Parietal lobe (tissue), 1 donor: Measurements from ENCODE around the gene STYK1. TPM values are rescaled to one million over a fixed set of nuclear protein-coding genes. Genes with fewer than 3 reads are reported as not detected.

ENCODE experiments used
- total RNA-seq: library from RNA; depleted of rRNA; stranded (reverse); fragments of >200 nt; gene quantifications from one replicate; pipeline ENCODE4 v1.2.3, GENCODE V29; 2014

STYK1 gene, protein sequence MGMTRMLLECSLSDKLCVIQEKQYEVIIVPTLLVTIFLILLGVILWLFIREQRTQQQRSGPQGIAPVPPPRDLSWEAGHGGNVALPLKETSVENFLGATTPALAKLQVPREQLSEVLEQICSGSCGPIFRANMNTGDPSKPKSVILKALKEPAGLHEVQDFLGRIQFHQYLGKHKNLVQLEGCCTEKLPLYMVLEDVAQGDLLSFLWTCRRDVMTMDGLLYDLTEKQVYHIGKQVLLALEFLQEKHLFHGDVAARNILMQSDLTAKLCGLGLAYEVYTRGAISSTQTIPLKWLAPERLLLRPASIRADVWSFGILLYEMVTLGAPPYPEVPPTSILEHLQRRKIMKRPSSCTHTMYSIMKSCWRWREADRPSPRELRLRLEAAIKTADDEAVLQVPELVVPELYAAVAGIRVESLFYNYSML
- total RNA-seq: 4.7 TPM

DNA sequence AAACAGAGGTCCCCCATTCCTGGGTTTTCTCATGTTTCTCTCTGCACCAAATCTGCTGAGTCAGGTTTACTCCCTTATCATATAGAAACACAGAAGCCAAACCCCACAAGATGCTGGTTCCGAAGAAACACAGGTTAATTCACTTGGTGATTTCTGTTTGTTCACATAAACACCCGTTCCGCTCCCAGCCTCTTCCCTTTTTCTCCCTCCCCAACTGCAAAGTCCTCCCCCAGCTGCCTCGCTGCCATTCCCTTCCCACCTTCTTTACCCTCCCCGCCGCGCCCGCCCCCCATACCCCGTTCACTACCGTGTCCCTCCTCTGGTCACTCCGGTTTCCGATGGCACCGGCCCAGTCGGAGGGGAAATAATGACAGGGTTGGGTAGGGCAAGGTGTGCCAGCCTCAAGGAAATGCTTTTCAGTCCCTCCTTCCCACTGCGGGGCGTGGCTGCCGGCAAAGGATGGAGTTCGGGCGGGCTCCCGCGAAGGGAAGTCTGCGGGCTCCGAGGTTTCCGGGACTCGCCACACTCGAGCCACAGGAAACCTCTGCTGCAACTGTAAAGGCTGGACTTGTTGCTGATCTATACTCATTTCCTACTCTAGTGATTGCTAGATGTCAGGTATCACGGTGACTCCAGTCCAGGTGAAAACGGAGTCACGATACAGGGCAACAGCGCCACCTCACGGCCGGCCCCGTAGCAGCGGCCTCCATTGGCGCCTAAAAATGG, at the start of gene STYK1:
Gene STYK1 (minus strand): TSS at position 394 of the 726 bp plus-strand sequence. CDS start 39,434 bp downstream, outside the sequence.

DNA sequence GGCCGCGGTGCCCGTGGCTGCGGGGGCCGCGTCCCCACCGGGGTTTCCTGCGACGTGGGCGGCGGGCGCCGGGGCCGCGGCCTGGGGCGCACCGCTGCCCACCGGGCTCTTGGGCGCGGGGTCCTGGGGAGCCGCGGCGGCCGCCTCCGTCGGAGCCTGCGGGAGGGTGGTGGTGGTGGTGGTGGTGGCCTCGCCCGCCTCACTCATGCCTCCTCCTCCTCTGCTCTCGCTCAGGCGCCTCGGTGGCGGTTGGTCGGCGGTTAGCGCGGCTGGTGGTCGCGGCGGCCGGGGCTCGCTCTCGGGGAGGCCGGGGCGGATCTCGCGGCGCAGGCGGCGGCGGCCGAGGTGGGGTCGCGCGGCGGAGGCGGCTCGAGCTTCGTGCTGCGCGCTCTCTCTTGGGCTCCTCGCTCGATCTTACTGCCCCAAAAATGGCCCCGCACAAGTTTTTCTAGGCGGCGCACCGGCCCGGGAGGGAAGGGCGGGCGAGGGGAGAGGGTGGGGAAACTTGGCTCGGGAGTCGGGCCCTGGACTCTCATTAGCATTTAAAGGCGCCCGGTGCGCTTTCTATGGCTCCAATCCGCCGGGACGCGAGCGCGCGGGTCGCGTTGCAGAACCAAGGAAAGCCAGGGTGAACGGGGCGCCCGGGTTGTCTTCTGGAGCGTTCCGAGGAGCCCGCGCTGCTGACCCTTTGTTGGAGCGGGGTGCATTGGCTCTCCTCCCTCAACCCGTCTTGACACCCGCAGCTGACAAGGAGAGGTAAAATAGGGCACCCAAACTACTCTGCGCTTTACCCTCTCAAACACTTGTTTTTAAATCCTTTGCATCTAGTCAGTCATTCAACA, 49.3 kb upstream of the STYK1 start, which contains the start of gene YBX3:
Gene YBX3 (minus strand): TSS at position 419 of the 842 bp plus-strand sequence. CDS start 212 bp downstream, at position 207.

DNA sequence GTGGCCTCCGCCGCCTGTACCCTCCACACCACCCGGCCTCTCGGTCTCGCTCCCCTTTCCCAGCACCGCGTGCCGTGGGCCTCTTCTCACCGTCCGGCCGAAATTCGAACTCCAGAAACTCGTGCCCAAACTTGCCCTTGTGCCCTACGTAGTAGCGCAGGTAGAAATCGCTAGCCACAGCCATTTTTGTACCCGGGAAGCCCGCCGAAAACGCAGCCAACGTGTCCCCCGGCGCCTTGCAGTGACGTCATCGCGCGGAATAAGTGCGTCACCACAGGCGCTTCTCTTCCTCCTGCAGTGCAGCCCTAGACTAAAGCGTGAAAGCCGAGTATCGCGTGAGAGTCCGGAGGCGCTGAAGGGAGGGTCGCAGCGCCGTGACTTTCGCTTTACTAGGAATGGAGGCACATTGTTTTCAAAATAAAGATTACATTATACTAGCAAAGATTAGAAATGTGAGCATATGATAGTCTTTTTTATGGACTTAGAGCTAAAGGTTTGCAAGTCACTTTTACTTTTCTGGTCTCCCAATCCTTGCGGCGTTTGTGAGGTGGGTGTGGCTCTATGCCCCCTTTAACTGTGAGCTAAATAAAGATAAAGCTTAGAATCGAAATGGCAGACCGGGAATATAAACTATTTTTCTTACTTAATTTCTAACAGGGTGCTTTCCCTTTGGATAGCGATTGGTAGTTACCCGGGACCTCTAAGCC, 60.4 kb downstream of the STYK1 start, which contains the start of gene MAGOHB:
Gene MAGOHB (minus strand): TSS at position 261 of the 707 bp plus-strand sequence. CDS start 77 bp downstream, at position 184.

Other genes starting within 250 kb of the STYK1 start
- gene KLRC2, start 238.0 kb downstream of the STYK1 start, total RNA-seq: 0.31 TPM
- gene KLRC1, start 220.7 kb downstream of the STYK1 start, total RNA-seq: not detected
- 0.94 TPM for gene EIF2S3B, start 168.2 kb downstream of the STYK1 start, total RNA-seq
- 31.0 TPM for gene MAGOHB, start 60.4 kb downstream of the STYK1 start, total RNA-seq
- gene YBX3, start 49.3 kb upstream of the STYK1 start, total RNA-seq: 7.5 TPM
- 0.94 TPM for gene TAS2R7, start 128.6 kb upstream of the STYK1 start, total RNA-seq
- 2.5 TPM for gene TAS2R8, start 133.2 kb upstream of the STYK1 start, total RNA-seq
- 2.8 TPM for gene TAS2R9, start 136.1 kb upstream of the STYK1 start, total RNA-seq
- gene TAS2R10, start 152.3 kb upstream of the STYK1 start, total RNA-seq: 15.0 TPM
- 13.5 TPM for gene PRR4, start 175.4 kb upstream of the STYK1 start, total RNA-seq
- gene PRH1, start 210.2 kb upstream of the STYK1 start, total RNA-seq: 159 TPM
- gene TAS2R13, start 235.5 kb upstream of the STYK1 start, total RNA-seq: 25.0 TPM